HCT116 (cell line): Measurements from ENCODE around the gene ZNHIT2. TPM values are rescaled to one million over a fixed set of nuclear protein-coding genes. Genes with fewer than 3 reads are reported as not detected.

Experiments
- ATAC-seq: fragments of 200-7000 bp; cut with Tn5 transposase; 2 replicates; pipeline ENCODE4 v1.9.1; 2020; ENCODE audit warnings: mild to moderate bottlenecking, moderate library complexity
- BruUV-seq: library from RNA; stranded (reverse); fragments of 400-500 nt; replicated peaks from 2 replicates; lab custom pipeline; 2021; lab: Mats Ljungman, UMichigan
- CTCF ChIA-PET: fragments of 300-600 bp; sonication (Branson Sonifier 250); formaldehyde crosslinking; loops from one replicate; lab custom pipeline; 2021; ENCODE audit warnings: antibody characterized with exemption; lab: Charles Lee
- POLR2A ChIA-PET: fragments of 300-600, 350-600 bp; sonication (Branson Sonifier 250); formaldehyde crosslinking; loops from one replicate; lab custom pipeline; 2021; ENCODE audit warnings: antibody characterized with exemption; lab: Charles Lee
- RAD21 ChIA-PET, 2 experiments: fragments of 300-600 bp; sonication (Branson Sonifier 250); formaldehyde crosslinking; loops; one replicate each; lab custom pipeline; 2023; ENCODE audit warnings: low total read pairs in 2 of 2; ENCODE audit not compliant: uncharacterized antibody in 2 of 2, unreplicated experiment in 2 of 2, low non-redundant PET in 1 of 2; lab: Charles Lee
- DNase-seq: peaks from one replicate; pipeline ENCODE4 v3.0.0-alpha.2; 2010; ENCODE audit warnings: low read depth, low spot score
- H2AFZ ChIP-seq: fragments of 200-600 bp; shearing (Covaris generic), sonication (generic); 2 replicates; pipeline ENCODE4 v1.6.1; 2017; ENCODE audit warnings: low read depth, mixed run types, mixed read lengths, antibody characterized with exemption, low read length; ENCODE audit not compliant: poor library complexity, severe bottlenecking
- H3K27ac ChIP-seq: 2 replicates; pipeline ENCODE4 v1.5.1; 2012; ENCODE audit warnings: low read depth, low read length
- H3K27me3 ChIP-seq: fragments of 200-600 bp; sonication (generic); 2 replicates; pipeline ENCODE4 v1.6.1; 2016; ENCODE audit warnings: mixed run types, low read length, mixed read lengths; ENCODE audit not compliant: insufficient read depth
- H3K36me3 ChIP-seq, 2 experiments: fragments of 200-500 bp in 1 of 2; fragments of 200-600 bp in 1 of 2; sonication (Bioruptor generic) in 1 of 2; sonication (generic) in 1 of 2; 2 replicates each; pipeline versions ENCODE4 v1.5.1 to v1.6.1; 2014 to 2016; ENCODE audit warnings: low read length in 2 of 2, inconsistent platforms in 1 of 2, mixed read lengths in 1 of 2, mixed run types in 1 of 2; ENCODE audit not compliant: insufficient read depth in 2 of 2, control insufficient read depth in 1 of 2
- H3K4me1 ChIP-seq, 2 experiments: fragments of 200-600 bp in 1 of 2; sonication (generic) in 1 of 2; 2 replicates each; pipeline versions ENCODE4 v1.5.1 to v1.6.1; 2012 to 2017; ENCODE audit warnings: low read length in 2 of 2, inconsistent platforms in 1 of 2, mild to moderate bottlenecking in 1 of 2, mixed read lengths in 1 of 2, mixed run types in 1 of 2, moderate library complexity in 1 of 2; ENCODE audit not compliant: insufficient read depth in 2 of 2, control insufficient read depth in 1 of 2
- H3K4me2 ChIP-seq: fragments of 200-600 bp; sonication (generic); 2 replicates; pipeline ENCODE4 v1.6.1; 2017; ENCODE audit warnings: mixed run types, low read length, mixed read lengths
- H3K4me3 ChIP-seq, 2 experiments: fragments of 200-600 bp in 1 of 2; sonication (generic) in 1 of 2; replicated peaks in 1 of 2; 2 replicates each; pipeline ENCODE4 v1.5.1; 2011 to 2016; ENCODE audit warnings: low read length in 2 of 2, control low read depth in 1 of 2, low read depth in 1 of 2, mild to moderate bottlenecking in 1 of 2, mixed read lengths in 1 of 2, mixed run types in 1 of 2
- H3K79me2 ChIP-seq: fragments of 200-600 bp; sonication (generic); 2 replicates; pipeline ENCODE4 v1.6.1; 2017; ENCODE audit warnings: mild to moderate bottlenecking, mixed run types, low read length, moderate library complexity, mixed read lengths; ENCODE audit not compliant: insufficient read depth
- H3K9ac ChIP-seq: fragments of 200-600 bp; sonication (generic); 2 replicates; pipeline ENCODE4 v1.6.1; 2016; ENCODE audit warnings: low read length, mixed read lengths
- H3K9me2 ChIP-seq: fragments of 200-600 bp; sonication (generic), shearing (Covaris generic); 2 replicates; pipeline ENCODE4 v1.6.1; 2017; ENCODE audit warnings: mixed run types, mild to moderate bottlenecking, moderate library complexity; ENCODE audit not compliant: insufficient read depth
- H3K9me3 ChIP-seq, 2 experiments: fragments of 200-500 bp in 1 of 2; fragments of 200-600 bp in 1 of 2; sonication (Bioruptor generic) in 1 of 2; sonication (generic) in 1 of 2; 2 replicates each; pipeline ENCODE4 v1.6.1; 2014 to 2017; ENCODE audit warnings: low read length in 2 of 2, mixed read lengths in 2 of 2, inconsistent platforms in 1 of 2, low read depth in 1 of 2, mild to moderate bottlenecking in 1 of 2, mixed run types in 1 of 2, moderate library complexity in 1 of 2; ENCODE audit not compliant: control insufficient read depth in 1 of 2, insufficient read depth in 1 of 2
- H4K20me1 ChIP-seq: fragments of 200-600 bp; sonication (generic), shearing (Covaris generic); 2 replicates; pipeline ENCODE4 v1.6.1; 2017; ENCODE audit warnings: mixed run types, mild to moderate bottlenecking, moderate library complexity; ENCODE audit not compliant: insufficient read depth
- CBX3 ChIP-seq: IDR thresholded peaks from 2 replicates; pipeline ENCODE4 v1.6.1; 2012; ENCODE audit warnings: low read depth
- CEBPB ChIP-seq: IDR thresholded peaks from 2 replicates; pipeline ENCODE4 v1.6.1; 2012; ENCODE audit warnings: low read depth
- EGR1 ChIP-seq: IDR thresholded peaks from 2 replicates; pipeline ENCODE4 v1.6.1; 2012; ENCODE audit warnings: low read depth
- ELF1 ChIP-seq: IDR thresholded peaks from 2 replicates; pipeline ENCODE4 v1.6.1; 2012; ENCODE audit warnings: low read depth, borderline replicate concordance
- EZH2 ChIP-seq: fragments of 200-600 bp; sonication (generic); IDR thresholded peaks from 2 replicates; pipeline ENCODE4 v1.6.1; 2017; ENCODE audit warnings: antibody characterized with exemption, mixed run types
- EZH2phosphoT487 ChIP-seq: fragments of 200-600 bp; IDR thresholded peaks from 2 replicates; pipeline ENCODE4 v1.6.1; 2018; ENCODE audit warnings: antibody characterized with exemption, borderline replicate concordance
- JUND ChIP-seq: IDR thresholded peaks from 2 replicates; pipeline ENCODE4 v1.6.1; 2012
- MAX ChIP-seq: IDR thresholded peaks from 2 replicates; pipeline ENCODE4 v1.6.1; 2012
- POLR2A ChIP-seq: IDR thresholded peaks from 2 replicates; pipeline ENCODE4 v1.7.0; 2011; ENCODE audit warnings: borderline replicate concordance; ENCODE audit not compliant: insufficient read depth, insufficient read length; ENCODE audit errors: extremely low read depth
- POLR2AphosphoS5 ChIP-seq: IDR thresholded peaks from 2 replicates; pipeline ENCODE4 v1.6.1; 2011; ENCODE audit warnings: mild to moderate bottlenecking, low read depth, low read length, moderate library complexity
- RAD21 ChIP-seq: IDR thresholded peaks from 2 replicates; pipeline ENCODE4 v1.6.1; 2012; ENCODE audit warnings: low read depth, mild to moderate bottlenecking
- REST ChIP-seq: IDR thresholded peaks from 2 replicates; pipeline ENCODE4 v1.6.1; 2012; ENCODE audit warnings: low read depth
- SIN3A ChIP-seq: IDR thresholded peaks from 2 replicates; pipeline ENCODE4 v1.6.1; 2012; ENCODE audit warnings: low read depth
- SP1 ChIP-seq: IDR thresholded peaks from 2 replicates; pipeline ENCODE4 v1.6.1; 2012; ENCODE audit warnings: low read depth
- SRF ChIP-seq: IDR thresholded peaks from 2 replicates; pipeline ENCODE4 v1.6.1; 2012; ENCODE audit warnings: low read depth
- TCF7L2 ChIP-seq: IDR thresholded peaks from 2 replicates; pipeline ENCODE4 v1.7.0; 2011; ENCODE audit warnings: borderline replicate concordance, inconsistent platforms; ENCODE audit not compliant: insufficient read depth, insufficient read length; ENCODE audit errors: extremely low read depth
- ZFX ChIP-seq: fragments of 450-650 bp; IDR thresholded peaks from 2 replicates; pipeline ENCODE4 v1.6.1; 2017
- intact Hi-C: fragments of 100-400 bp; cut with micrococcal nuclease; formaldehyde crosslinking; loops from 2 replicates; pipeline ENCODE4 v1.10.0; 2022
- total RNA-seq: library from RNA; stranded (reverse); gene quantifications from one replicate; pipeline ENCODE4 v1.2.1, GENCODE V29; 2021; ENCODE audit not compliant: unreplicated experiment
- TF ChIP-seq, protein P1 (sequence below), 3 experiments: fragments of 200-600 bp in 1 of 3; sonication (generic) in 1 of 3; IDR thresholded peaks in 2 of 3; conservative IDR thresholded peaks in 1 of 3; 2 replicates each; pipeline ENCODE4 v1.5.1; 2012 to 2017; ENCODE audit warnings: low read depth in 2 of 3, low read length in 2 of 3, antibody characterized with exemption in 1 of 3, borderline replicate concordance in 1 of 3, control low read depth in 1 of 3, mild to moderate bottlenecking in 1 of 3, mixed read lengths in 1 of 3, mixed run types in 1 of 3, moderate library complexity in 1 of 3; ENCODE audit not compliant: insufficient read depth in 1 of 3

ZNHIT2 gene
- total RNA-seq, 1 experiment from 2014 or later = 18.8 TPM

GRCh38 chr11:65157336-65157735 is 39.8 kb upstream of the ZNHIT2 start:
- Histone ChIP-seq H3K79me2 (no peaks in the 10 kb centered on the region), H3K9me3 (no peaks in the 10 kb centered on the region), H3K4me1 (peaks cover 0 to 6% of the 10 kb centered on the region in 2 experiments; a peak in 1 of 4 replicates), H3K9ac (no peak overlapping the region), H4K20me1 (no peaks in the 10 kb centered on the region), H3K27me3 (no peaks in the 10 kb centered on the region), H3K4me2 (no peak overlapping the region), H3K4me3 (no peak overlapping the region), H3K36me3 (no peaks in the 10 kb centered on the region), H2AFZ (no peak overlapping the region), H3K9me2 (no peaks in the 10 kb centered on the region), H3K27ac (no peak overlapping the region)
- no peak for ATAC-seq
- ChIA-PET CTCF (no interaction called here), RAD21 (no interaction called here), POLR2A (no interaction called here)
- BruUV-seq = no TSS peak
- TF ChIP-seq SP1 (no peak), SIN3A (no peak), MAX (no peak), POLR2A (no peak), CEBPB (no peak), EZH2 (no peak), SRF (no peak), EZH2phosphoT487 (no peak), REST (no peak), TCF7L2 (no peak), ZFX (no peak), POLR2AphosphoS5 (no peak), EGR1 (no peak), CBX3 (no peak), RAD21 (no peak), JUND (no peak), ELF1 (no peak)
- TF ChIP-seq, protein P1, sequence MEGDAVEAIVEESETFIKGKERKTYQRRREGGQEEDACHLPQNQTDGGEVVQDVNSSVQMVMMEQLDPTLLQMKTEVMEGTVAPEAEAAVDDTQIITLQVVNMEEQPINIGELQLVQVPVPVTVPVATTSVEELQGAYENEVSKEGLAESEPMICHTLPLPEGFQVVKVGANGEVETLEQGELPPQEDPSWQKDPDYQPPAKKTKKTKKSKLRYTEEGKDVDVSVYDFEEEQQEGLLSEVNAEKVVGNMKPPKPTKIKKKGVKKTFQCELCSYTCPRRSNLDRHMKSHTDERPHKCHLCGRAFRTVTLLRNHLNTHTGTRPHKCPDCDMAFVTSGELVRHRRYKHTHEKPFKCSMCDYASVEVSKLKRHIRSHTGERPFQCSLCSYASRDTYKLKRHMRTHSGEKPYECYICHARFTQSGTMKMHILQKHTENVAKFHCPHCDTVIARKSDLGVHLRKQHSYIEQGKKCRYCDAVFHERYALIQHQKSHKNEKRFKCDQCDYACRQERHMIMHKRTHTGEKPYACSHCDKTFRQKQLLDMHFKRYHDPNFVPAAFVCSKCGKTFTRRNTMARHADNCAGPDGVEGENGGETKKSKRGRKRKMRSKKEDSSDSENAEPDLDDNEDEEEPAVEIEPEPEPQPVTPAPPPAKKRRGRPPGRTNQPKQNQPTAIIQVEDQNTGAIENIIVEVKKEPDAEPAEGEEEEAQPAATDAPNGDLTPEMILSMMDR (IDR thresholded peaks at IDR 0.05 in 2 of 3, conservative IDR thresholded peaks at IDR 0.05 in 1 of 3; ENCODE audit: borderline replicate concordance in 1 of 3, insufficient read depth in 1 of 3, low read depth in 2 of 3, low read length in 2 of 3) = no peak
- DNase-seq = no peak
- intact Hi-C loops = no loop called here
